K562 (cell line): ENCODE measurements around the gene DYRK1A. TPM values are rescaled to one million over a fixed set of nuclear protein-coding genes. Genes with fewer than 3 reads are reported as not detected.

Source experiments
- HNRNPH1 ChIP-seq: fragments of 200-400 bp; formaldehyde crosslinking; optimal IDR thresholded peaks from 2 replicates; pipeline ENCODE3; 2017; ENCODE audit warnings: low read depth, mild to moderate bottlenecking, low read length, moderate library complexity
- NCOA4 ChIP-seq: fragments of 450-650 bp; IDR thresholded peaks from 2 replicates; pipeline ENCODE4 v1.6.1; 2018; ENCODE audit warnings: mild to moderate bottlenecking; ENCODE audit not compliant: partially characterized antibody
- PPARD ChIP-seq: fragments of 250-450 bp; sonication (Bioruptor Pico); IDR thresholded peaks from 2 replicates; pipeline ENCODE4 v1.8.0; 2022; ENCODE audit warnings: inconsistent platforms, mild to moderate bottlenecking, moderate library complexity
- PURB ChIP-seq: sonication (generic); formaldehyde crosslinking; IDR thresholded peaks from 2 replicates; pipeline ENCODE4 v1.9.0; 2021; ENCODE audit warnings: low read depth, mild to moderate bottlenecking, missing genetic modification reagents
- SMARCB1 ChIP-seq: IDR thresholded peaks from 2 replicates; pipeline ENCODE4 v1.6.1; 2011; ENCODE audit warnings: improper control_type of control experiment, low read depth; ENCODE audit not compliant: insufficient read length
- ZNF407 ChIP-seq: fragments of 450-650 bp; IDR thresholded peaks from 2 replicates; pipeline ENCODE4 v1.6.1; 2016; ENCODE audit warnings: low read depth
- ZNF785 ChIP-seq: fragments of 250-450 bp; sonication (Bioruptor Pico); IDR thresholded peaks from 2 replicates; pipeline ENCODE4 v1.4.0; 2020; ENCODE audit warnings: mild to moderate bottlenecking
- polyA plus RNA-seq, 8 experiments: library from polyadenylated mRNA; depleted of rRNA in 4 of 8; stranded (reverse) in 5 of 8; unstranded in 3 of 8; fragments of >200 nt; fragmentation: Nextera tagmentation in 2 of 8; fragmentation: Illumina TruSeq in 1 of 8; extraction: Ambion mirVana in 2 of 8; extraction: Trizol in 1 of 8; gene quantifications; 2 replicates each; pipeline versions ENCODE4 v1.2.1 to v1.2.3, GENCODE V29; 2011 to 2014; ENCODE audit warnings: inconsistent platforms in 1 of 8, missing spikeins in 1 of 8
- total RNA-seq, 7 experiments: library from RNA; depleted of rRNA in 6 of 7; stranded (reverse); fragments of >200 nt in 6 of 7; fragmentation: Illumina TruSeq in 2 of 7; extraction: Trizol in 2 of 7; gene quantifications; 2 replicates each; pipeline versions ENCODE4 v1.2.1 to v1.2.3, GENCODE V29; 2011 to 2021; ENCODE audit warnings: low replicate concordance in 1 of 7

DYRK1A gene
- total and polyA plus RNA-seq, 9 of the 15 experiments (the other 6 are each of a cell fraction or from before 2014, with no cell fraction given): 3.7 to 64.8 (median 42.3) TPM

- TF ChIP-seq ZNF407: no peak
- no peak for TF ChIP-seq NCOA4
- no peak for TF ChIP-seq HNRNPH1
- TF ChIP-seq SMARCB1: no peak
- TF ChIP-seq PURB (CRISPR knock-in tag): no peak
- TF ChIP-seq PPARD (CRISPR knock-in tag): no peak
- TF ChIP-seq ZNF785: no peak
Measured at GRCh38 chr21:37516998-37517397, 150.4 kb downstream of the DYRK1A start (continued).
